KG1 (cell line): Measurements from ENCODE around the gene CACNB1.
"Not testable (repeated sequence)": the region's sequence is repeated elsewhere in the genome, so short reads cannot be mapped to it uniquely, and the experiment has no call there.

Experiments used
- DNase-seq: peaks from one replicate; lab custom pipeline; 2025; lab: John Stamatoyannopoulos, UW

The CACNB1 gene

DNA sequence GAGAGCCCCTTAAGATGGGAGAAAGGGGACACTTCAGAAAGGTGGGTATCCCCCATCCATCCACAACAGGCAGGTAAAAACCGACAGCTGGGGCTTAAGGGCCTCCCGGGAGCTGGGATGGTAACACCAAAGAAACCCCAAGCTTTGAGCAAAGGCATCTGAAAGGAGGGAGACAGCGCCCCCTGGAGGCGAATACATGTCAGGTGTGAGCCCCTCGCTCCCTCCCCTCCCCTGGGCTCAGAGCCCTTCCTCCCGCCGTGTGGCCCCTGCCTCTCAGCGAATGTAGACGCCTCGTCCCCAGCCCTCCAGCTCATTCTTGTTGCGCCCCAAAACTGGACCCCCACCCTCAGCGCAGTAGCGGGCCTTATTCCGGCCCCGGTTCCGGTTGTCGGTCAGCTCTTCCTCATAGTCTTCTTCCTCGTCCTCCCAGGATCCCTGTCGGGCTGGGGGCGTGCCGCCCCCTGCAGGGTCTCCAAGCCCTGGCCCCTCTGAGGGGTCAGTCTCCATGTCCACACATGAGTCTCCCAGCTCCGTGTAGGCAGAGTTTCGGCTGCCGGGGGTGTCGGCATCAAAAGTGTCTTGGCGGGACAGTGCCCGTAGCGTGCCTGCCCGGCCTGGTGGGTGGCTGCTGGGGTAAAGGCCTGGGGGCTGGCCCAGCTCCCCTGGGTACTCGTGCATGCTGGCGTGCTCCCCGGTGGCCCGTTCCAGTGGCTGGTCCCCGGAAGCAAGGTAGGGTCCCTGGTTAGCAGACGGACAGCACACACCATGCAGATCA is 22.4 kb downstream of the CACNB1 start:
- DNase-seq: peak; percentile 36

DNA sequence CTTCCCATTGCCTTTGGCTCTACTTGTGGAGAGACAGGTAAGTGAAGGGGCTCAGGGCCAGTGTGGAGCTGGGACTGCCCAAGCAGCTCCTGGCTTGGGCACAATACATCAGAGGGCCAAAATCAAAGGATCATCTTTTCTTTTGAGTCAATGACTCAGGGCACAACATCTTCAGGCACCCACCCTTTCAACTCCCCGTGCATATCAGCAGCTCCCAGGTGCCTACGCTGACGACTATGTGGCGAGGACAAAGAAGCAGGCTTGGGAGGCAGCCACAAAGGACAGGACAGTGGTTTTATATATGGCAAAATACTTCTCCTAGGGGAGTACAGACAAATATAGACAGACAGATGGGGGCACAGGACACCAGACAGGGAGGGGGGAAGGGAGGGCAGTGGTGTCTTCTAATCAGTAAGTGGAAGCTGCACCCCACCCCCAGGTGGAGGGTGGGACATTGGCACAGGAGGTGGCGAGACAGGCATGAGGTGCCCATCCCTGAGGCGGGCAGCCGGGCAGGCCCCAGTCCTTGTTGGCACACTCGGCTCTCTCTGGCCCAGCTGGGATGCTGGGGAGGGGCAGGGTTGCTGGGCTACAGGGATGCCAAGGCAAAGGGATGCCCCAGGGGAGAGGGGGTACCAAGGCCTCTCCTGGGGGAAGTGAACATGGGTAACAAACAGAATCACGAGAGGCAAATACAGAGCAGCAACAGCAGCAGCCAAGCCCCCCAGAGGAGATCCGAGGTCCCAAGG is 23.8 kb downstream of the CACNB1 start:
- DNase-seq: no peak

DNA sequence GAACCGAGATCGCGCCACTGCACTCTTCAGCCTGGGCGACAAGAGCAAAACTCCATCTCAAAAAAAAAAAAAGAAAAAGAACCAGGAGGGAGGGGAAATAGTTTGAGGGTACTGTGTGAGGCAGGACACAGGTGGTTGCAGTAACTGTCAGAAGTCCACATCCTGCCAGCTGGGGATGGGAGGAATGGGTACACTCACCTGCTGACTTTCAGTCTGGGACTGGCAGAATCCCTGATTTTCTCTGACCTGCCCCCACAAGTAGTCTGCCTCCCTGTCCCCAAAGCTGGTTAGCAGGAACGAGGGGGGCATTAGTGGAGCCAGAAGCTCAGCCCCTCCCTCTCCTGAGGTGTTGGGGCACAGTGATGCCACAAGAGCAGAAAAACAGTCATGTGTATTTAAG is 24.4 kb downstream of the CACNB1 start:
- DNase-seq: no peak

DNA sequence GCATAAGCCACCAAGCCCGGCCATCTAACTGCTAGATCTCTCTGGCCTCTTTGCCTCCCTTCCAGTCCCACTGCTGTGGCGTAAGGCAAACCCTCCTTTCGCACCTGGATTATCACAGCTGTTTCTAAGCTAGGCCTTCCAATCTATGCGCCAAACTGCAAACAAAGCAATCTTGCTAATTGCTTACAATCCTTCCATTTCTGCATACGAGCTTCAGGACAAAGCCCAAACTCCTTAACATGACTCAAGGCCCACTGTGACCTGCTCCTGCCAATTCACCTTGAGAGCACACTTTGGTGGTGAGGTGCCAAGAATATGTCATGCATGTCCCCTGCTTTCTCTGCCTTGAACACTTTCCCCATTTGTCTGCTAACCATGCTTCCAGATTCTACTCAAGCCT is 25.5 kb downstream of the CACNB1 start:
- no peak for DNase-seq

DNA sequence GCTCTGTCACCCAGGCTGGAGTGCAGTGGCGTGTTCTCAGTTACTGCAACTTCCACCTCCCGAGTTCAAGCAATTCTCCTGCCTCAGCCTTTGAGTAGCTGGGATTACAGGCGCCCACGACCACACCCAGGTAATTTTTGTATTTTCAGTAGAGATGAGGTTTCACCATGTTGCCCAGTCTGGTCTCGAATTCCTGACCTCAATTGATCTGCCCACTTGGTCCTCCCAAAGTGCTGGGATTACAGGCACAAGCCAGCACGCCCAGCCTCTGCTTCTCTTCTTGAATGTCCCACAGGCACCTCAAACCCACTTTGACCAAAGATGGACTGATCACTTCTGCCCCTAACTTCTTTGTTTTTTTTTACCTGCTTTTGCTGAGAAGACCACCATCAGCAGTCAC is 26.9 kb downstream of the CACNB1 start:
- no peak for DNase-seq

DNA sequence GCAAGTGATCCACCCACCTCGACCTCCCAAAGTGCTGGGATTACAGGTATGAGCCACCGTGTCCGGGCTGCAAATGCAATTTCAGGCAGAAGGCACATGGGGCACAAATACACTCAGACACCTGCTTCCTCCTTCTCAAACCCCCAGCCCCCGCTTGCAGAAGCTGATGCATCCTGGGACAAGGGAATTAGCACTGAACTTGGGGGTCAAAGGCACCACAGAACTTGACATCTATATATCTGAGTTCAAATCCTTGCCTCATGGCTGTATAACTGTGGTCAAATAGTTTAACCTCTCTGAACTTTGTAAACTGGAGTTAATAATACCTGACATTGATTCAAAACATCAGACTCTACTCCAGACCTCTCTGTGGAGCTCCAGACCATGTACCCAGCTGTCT is 27.4 kb downstream of the CACNB1 start:
- no peak for DNase-seq

DNA sequence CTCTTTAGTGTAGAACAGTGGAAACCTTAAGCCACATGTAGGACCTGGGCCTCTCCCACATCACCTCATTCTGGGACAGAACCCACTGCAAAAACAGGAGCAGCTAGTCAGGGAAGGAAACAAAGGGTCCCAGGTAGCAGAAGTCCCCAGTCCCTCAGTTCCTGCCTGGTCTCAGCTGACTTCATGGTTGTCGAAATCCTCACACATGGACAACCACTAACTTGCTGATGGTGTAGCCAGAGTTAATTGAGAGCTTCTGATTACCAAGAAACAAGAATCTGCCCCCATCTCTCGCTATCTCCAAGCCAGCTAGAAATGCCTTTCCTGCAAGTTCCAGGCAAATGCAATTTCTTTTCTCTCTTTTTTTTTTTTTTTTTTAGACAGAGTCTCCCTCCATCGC is 28.0 kb downstream of the CACNB1 start:
- no peak for DNase-seq

DNA sequence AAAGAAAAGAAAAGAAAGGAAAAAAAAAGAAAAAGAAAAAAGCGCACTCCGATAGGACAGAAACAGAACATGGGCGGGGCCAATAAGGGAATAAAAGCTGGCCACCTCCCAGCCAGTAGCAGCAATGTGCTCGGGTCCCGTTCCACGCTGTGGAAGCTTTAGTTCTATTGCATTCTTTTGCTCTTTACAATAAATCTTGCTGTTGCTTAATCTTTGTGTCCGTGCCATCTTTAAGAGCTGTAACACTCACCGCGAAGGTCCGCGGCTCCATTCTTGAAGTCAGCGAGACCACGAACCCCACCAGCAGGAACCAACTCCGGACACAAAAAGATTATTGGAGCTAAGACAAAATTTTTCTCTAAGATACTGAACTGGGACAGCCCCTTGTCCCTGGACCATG is 28.4 kb downstream of the CACNB1 start:
- no peak for DNase-seq

DNA sequence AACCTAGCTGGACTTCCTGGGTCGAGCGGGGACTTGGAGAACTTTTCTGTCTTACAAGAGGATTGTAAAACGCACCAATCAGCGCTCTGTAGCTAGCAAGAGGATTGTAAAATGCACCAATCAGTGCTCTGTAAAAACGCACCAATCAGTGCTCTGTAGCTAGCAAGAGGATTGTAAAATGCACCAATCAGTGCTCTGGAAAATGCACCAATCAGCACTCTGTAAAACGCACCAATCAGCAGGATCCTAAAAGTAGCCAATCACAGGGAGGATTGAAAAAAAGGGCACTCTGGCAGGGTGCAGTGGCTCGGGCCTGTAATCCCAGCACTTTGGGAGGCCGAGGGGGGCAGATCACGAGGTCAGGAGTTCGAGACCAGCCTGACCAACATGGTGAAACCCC is 29.0 kb downstream of the CACNB1 start:
- not testable (repeated sequence) for DNase-seq

DNA sequence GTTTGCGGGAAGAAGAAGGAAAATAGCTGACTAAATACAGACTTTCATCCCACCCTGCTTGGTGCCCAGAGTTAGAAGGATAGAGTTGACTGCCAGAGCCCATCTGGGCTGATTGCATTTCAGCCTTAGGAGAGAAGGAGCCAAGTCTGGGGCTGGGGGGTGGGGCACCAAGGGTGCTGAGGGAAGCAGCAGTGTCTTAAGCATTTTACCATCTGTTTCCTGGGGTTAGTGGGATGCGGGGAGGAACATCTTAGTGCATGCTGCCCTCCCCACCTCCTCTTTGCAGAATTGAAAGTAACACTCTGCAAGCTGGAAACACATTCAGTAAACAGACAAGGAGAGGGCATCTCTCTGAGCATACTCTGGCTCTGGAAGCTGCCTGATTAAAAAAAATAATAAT is 30.0 kb downstream of the CACNB1 start:
- peak; percentile 36 for DNase-seq

DNA sequence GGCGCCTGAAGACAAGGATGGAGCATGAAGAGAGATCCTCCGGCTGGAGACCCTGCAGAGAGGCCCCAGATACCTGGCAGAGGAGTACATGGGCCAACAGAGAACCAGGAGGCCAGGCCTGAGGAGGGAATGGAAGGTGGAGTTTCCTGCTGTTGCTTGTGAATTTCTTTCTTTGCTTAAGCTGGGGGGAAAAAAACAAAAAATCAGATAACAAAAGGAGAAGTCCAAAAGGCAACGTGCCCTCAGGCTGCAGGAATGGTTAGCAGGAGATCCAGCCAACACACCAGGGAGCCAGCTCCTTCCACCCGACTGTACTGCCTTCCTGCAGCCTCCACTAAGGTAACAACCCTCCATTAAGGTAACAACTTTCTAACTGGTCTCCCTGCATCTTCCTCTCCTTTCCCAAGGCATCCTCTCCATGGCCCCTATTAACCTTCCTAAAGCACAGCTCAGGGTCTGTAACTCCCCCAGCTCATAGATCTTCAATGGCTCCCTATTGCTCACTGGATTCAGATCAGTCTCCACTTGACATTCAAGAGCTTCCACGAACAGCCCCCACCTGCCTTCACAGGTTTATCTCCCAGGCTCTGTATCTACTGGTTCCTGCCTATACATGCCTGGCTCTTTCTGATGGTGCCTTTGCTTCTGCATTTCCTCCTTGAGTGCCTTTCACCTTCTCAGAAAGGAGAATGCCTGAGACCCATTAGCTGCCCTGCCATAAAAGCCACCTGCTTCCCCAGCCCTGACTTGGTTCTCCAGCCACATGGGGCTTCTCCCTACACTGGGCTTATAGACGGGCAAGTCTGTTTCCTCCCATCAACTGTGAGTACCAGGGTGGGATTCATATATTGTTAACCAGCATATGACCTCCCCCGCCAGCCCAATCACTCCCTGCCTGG is 30.8 kb downstream of the CACNB1 start:
- peak; percentile 30 for DNase-seq

DNA sequence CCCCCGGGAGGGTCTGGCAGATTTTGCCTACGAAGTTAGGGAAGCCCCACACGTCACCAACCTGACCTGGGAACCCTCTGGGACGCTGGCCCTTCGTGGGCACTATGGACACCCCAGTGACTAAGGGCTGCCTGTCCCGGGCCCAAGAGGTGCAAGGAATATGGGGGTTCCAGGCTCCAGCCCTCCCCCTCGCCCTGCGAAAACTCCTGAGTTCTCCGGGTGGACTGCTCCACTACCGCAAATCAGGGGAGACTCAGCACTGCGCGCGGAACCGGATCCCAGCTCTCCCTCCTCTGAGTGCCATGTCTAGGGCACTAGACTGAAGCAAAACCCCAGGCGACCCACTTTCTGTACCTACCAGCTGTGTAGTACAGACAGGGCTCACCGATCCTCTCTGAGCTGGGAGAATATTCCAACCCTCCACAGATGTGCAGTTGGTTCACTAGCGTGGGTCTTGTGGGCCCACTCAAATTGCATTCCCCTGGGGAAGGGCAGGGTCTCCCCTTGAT is 31.6 kb downstream of the CACNB1 start, which contains the start of gene ARL5C:
ARL5C (minus strand) TSS at position 321 of the 509 bp plus-strand sequence. CDS start 401 bp downstream, outside the sequence.
- no peak for DNase-seq

DNA sequence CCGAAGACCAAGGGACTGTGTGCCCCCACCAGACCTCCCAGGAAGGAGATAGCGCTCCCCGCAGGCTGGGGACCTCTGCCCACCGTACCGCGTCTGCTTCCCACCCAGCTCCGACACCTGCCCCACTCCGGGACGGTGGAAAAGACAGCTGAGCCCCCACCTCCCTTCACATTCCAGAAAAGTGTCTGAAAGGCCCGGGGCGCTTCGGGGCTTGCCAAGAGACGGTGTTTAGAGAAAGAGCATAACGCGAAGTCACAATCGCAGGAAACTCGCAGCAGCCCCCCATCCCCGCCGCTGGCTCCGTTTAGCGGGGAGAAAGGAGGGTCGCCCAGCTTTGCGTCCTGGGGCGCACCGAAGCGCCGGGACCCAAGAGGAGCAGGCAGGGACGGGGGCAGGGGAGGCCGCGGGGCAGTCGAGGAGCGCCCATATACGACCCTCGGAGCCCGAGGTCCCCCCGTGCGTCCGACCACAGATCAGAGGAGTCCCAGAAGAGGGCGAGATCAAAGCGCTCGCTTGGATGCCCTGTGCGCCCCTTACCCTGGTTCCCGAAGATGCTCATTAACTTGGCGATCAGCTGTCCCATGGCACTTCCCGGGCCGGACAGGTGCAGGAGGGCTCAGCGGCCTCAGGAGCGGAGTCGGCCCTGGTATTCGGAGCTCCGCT is 32.2 kb downstream of the CACNB1 start:
- DNase-seq: no peak

DNA sequence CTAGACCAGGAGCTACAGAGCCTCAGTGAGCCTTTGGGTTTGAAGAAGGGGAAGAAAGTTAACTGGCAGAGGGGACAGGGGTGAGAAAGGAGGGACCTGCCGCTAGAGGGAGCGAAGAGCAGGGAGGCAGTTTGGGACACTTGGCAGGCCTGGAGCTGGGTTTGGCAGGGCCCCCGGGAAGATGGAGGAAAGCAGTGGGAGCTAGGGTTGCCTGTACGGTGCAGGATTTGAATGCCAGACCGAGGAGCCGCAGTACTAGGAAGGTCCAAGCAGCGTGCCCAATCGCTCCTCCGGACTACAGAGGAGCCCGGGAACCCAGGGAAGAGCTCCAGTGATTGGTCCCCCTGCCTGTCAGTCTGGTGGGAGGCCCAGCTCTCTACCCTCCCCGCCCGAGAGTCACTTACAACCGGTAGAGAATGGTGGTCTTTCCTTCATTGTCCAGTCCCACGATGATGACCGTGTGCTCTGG is 32.8 kb downstream of the CACNB1 start:
- DNase-seq: peak; percentile 24

DNA sequence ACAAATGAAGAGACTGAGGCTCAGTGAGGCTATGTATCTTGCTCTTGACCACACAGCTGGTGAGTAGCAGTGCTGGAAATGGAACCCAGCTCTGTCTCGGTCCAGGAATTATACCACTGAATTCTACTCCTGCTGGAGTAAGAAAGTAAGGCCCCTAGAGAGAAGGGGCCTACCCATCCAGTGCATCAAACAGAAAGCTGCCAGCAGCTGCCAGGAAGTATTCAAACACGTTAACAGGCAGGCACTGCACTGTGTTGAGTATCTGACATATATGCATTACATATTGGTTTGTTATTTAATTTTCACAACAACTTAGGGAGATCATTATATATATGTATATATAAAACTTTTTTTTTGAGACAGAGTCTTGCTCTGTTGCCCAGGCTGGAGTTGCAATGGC is 35.5 kb downstream of the CACNB1 start:
- DNase-seq: no peak

DNA sequence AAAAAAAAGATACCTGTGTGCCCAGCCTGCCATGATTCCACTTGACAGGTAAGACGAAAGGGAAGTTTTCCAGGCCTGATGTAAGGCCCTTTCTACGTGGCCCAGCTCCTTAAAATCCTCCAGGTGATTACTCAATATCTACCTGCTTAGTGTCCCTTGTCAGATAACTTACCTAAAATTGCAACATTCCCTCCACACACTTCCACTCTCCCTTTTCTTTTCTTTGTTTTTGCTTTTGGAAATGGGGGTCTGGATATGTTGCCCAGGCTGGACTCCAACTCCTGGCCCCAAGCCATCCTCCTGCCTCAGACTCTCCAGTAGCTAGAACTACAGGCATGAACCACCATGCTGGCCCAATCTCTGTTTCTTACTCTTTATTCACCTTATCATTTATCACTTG is 38.8 kb downstream of the CACNB1 start:
- no peak for DNase-seq

DNA sequence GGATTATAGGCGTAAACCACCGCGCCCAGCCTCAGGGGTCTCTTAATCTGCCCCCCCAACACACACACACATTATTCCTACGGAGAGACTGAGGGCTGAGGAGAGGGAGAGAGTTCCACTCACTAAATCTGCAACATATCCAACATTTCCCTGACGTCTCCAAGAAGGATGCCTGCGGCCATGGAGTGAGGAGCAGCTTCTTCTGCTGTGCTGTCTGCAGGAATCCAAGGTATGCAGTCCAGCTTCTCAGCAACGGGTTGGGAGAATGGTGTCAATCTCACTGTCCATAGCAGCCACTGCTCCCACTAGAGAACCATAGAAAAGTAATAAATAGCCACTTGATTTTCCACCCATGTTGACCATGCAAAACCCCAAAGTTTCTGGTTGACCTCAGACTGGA is 41.0 kb downstream of the CACNB1 start:
- no peak for DNase-seq

DNA sequence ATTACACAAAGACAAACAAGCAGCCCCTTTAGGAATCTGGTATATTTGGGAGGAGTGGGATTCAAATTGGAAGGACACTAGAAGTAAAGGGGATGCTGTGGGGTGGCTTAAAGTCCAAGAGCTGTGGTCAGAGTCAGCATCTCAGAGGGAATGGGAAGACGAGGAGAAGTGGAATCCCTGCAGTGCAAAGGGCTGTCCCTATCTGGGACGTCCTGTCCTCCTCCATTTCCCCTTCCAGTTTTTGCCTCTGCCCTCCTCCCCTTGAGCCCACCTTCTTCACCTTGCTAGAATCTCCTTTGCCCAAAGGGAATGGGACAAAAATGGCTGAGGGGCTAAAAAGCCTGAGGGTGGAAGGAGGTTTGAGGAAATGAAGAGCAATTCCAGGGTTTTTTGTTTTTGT is 41.8 kb downstream of the CACNB1 start:
- DNase-seq: no peak

DNA sequence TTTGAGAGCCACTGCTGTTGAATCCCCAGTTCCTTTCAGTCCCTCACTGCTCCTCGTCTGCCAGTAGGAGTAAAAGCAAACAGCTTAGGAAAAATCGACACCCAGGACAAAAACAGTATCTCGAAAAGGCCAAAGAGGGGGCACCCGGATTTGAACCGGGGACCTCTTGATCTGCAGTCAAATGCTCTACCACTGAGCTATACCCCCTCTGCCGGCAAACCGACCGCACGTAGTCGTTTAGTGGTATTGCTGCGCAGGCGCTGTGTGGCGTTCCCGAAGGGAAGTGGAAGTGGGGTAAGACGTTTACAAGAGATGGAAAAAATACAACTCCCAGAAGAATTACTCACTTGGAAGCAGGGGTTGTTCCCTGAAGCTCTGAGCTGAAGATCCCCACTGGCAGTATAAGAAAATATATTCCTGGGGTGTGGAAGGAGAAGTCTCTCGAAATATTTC is 43.8 kb downstream of the CACNB1 start:
- DNase-seq: peak; percentile 86

DNA sequence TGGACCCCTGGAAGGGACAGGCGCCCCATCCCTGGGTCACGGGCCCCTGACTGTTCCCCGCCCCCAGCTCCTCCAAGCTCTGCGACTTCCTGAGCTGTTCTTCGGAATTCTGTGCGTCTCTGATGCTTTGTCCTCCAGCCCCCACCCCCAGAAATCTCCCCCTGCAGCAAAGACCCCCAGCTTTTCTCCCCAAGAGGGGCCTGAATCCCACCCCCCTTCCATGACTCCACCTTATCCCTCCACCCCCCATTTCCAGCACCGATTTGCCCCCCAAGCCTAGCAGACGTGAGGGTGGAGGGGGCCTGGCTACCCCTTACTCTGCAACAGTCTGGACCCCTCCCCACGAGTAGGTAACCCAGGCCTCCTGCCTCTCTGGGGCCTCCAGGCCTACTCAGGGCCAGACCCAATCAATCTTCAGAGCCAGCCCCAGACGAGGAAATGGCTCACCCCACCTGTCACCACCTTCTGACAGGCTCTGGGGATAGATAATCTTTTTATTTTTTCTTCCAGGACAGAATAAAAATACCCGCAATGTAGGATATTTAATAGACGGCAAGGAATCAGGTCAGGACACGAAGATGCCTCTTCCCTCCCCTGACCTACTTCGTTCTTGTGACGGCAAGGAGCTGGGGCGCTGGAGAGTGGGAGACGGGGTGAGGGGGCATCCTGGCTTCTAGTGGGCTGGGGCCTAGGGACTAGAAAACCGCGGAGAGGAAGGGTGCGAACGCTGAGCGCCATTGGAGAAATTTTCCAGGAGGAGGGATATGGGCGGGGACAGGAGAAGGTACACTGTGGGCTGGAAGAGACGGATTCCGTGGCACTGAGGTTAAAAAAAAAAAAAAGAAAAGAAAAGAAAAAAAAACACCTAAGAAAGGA is 45.3 kb downstream of the CACNB1 start:
- DNase-seq: no peak
